Amniotic stem cell (primary cell): ENCODE data around the gene TBCEL.

ENCODE experiments used
- DNase-seq: peaks from one replicate; lab custom pipeline; 2025; lab: John Stamatoyannopoulos, UW

The TBCEL gene

DNA sequence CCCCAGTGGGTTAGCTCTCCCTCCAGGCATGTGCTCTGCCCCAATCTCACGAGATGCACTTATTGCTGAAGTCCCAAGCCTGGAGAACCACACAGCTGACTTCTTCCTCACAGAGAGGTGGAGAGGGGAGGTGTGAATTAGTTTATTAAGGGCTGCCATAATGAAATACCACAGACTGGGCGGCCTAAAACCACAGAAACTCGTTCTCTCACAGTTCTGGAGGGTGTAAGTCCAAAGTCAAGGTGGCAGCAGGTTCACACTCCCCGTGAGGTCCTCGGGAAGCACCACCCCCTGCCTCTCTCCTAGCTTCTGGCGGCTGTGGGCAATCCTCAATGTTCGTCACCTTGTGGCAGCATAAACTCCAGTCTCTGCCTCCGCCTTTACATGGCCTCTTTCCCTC, 116.5 kb downstream of the TBCEL start:
- DNase-seq: no peak
